Smooth muscle cell (in vitro differentiated cells): ENCODE results near the gene VAMP2. TPM values are rescaled to one million over a fixed set of nuclear protein-coding genes. Genes with fewer than 3 reads are reported as not detected.

Experiments
- DNase-seq: peaks from one replicate; lab custom pipeline; 2025; ENCODE audit not compliant: unreplicated experiment; lab: John Stamatoyannopoulos, UW
- H2AFZ ChIP-seq: fragments of 200-600 bp; sonication (generic); 2 replicates; pipeline ENCODE4 v1.6.0; 2016; ENCODE audit warnings: antibody characterized with exemption, low read depth, mild to moderate bottlenecking
- H3F3A ChIP-seq: fragments of 200-600 bp; sonication (generic); 2 replicates; pipeline ENCODE4 v1.6.0; 2017; ENCODE audit warnings: antibody characterized with exemption, low read depth
- H3K27ac ChIP-seq: fragments of 200-600 bp; sonication (generic); 2 replicates; pipeline ENCODE4 v1.5.1; 2016; ENCODE audit warnings: low read depth, mild to moderate bottlenecking
- H3K27me3 ChIP-seq: fragments of 200-600 bp; sonication (generic); 2 replicates; pipeline ENCODE4 v1.6.1; 2016; ENCODE audit warnings: low read depth, mild to moderate bottlenecking
- H3K36me3 ChIP-seq: fragments of 200-600 bp; sonication (generic); 2 replicates; pipeline ENCODE4 v1.5.1; 2016; ENCODE audit warnings: low read depth
- H3K4me1 ChIP-seq: fragments of 200-600 bp; sonication (generic); 2 replicates; pipeline ENCODE4 v1.5.1; 2016; ENCODE audit warnings: low read depth
- H3K4me2 ChIP-seq: fragments of 200-600 bp; sonication (generic); 2 replicates; pipeline ENCODE4 v1.6.0; 2016; ENCODE audit warnings: mild to moderate bottlenecking
- H3K4me3 ChIP-seq: fragments of 200-600 bp; sonication (generic); 2 replicates; pipeline ENCODE4 v1.5.1; 2016; ENCODE audit warnings: mild to moderate bottlenecking
- H3K79me2 ChIP-seq: fragments of 200-600 bp; sonication (generic); 2 replicates; pipeline ENCODE4 v1.6.0; 2016; ENCODE audit warnings: low read depth, mild to moderate bottlenecking
- H3K9ac ChIP-seq: fragments of 200-600 bp; sonication (generic); 2 replicates; pipeline ENCODE4 v1.6.0; 2016; ENCODE audit warnings: low read depth
- H3K9me3 ChIP-seq: fragments of 200-600 bp; sonication (generic); replicated peaks from 2 replicates; pipeline ENCODE4 v1.5.1; 2016; ENCODE audit warnings: low read depth
- H4K20me1 ChIP-seq: fragments of 200-600 bp; sonication (generic); 2 replicates; pipeline ENCODE4 v1.6.0; 2016; ENCODE audit warnings: low read depth
- CTCF ChIP-seq: fragments of 200-600 bp; sonication (generic); IDR thresholded peaks from 2 replicates; pipeline ENCODE4 v1.5.1; 2017; ENCODE audit warnings: borderline replicate concordance, mild to moderate bottlenecking, antibody characterized with exemption; ENCODE audit not compliant: insufficient read depth, poor library complexity, severe bottlenecking
- WGBS: methylation state at CpG from one replicate; pipeline ENCODE4 v1.1.7; 2016; ENCODE audit warnings: low lambda C conversion rate; 5-methylcytosine and 5-hydroxymethylcytosine counted together
- polyA plus RNA-seq: library from polyadenylated mRNA; unstranded; fragments of >200 nt; fragmentation: Nextera tagmentation; extraction: Ambion mirVana; gene quantifications from 2 replicates; pipeline ENCODE4 v1.2.1, GENCODE V29; 2016
- total RNA-seq: library from RNA; depleted of rRNA; stranded (reverse); fragments of >200 nt; gene quantifications from 2 replicates; pipeline ENCODE4 v1.2.3, GENCODE V29; 2014

Gene VAMP2
- total and polyA plus RNA-seq, 2 experiments from 2014 or later = 8.1 to 20.1 TPM

- Histone ChIP-seq H4K20me1 (peaks cover 74% of the 10 kb centered on the region), H2AFZ (no peak overlapping the region), H3K27ac (no peak overlapping the region), H3K79me2 (no peaks in the 10 kb centered on the region), H3K27me3 (no peaks in the 10 kb centered on the region), H3K4me1 (no peaks in the 10 kb centered on the region), H3F3A (peaks cover 16% of the 10 kb centered on the region), H3K4me3 (no peak overlapping the region), H3K9me3 (no peaks in the 10 kb centered on the region), H3K4me2 (no peak overlapping the region), H3K36me3 (no peaks in the 10 kb centered on the region), H3K9ac (no peak overlapping the region)
- DNase-seq = no peak
- 96% methylated on average over 16 of the region's 22 CpGs for WGBS
- TF ChIP-seq CTCF = no peak
Observed at GRCh38 chr17:8143581-8144400, 19.0 kb downstream of the VAMP2 start.

GRCh38 chr17:8142887-8143580, 19.7 kb downstream of the VAMP2 start:
- 95% methylated on average over 13 of the region's 15 CpGs for WGBS
- H3K79me2 ChIP-seq = no peaks in the 10 kb centered on the region
- no peak overlapping the region for H2AFZ ChIP-seq
- DNase-seq = no peak
- no peak for TF ChIP-seq CTCF
- H3K4me1 ChIP-seq = no peaks in the 10 kb centered on the region
- no peak overlapping the region for H3K4me2 ChIP-seq
- peaks cover 67% of the 10 kb centered on the region for H4K20me1 ChIP-seq
- H3F3A ChIP-seq = peaks cover 16% of the 10 kb centered on the region
- H3K27ac ChIP-seq = no peak overlapping the region
- H3K9me3 ChIP-seq = no peaks in the 10 kb centered on the region
- no peak overlapping the region for H3K9ac ChIP-seq
- H3K36me3 ChIP-seq = no peaks in the 10 kb centered on the region
- H3K4me3 ChIP-seq = no peak overlapping the region
- no peaks in the 10 kb centered on the region for H3K27me3 ChIP-seq

GRCh38 chr17:8142158-8142886, 20.4 kb downstream of the VAMP2 start:
- Histone ChIP-seq H3K36me3 (no peaks in the 10 kb centered on the region), H3K4me2 (no peak overlapping the region), H2AFZ (no peak overlapping the region), H3K27me3 (no peaks in the 10 kb centered on the region), H3K4me1 (no peaks in the 10 kb centered on the region), H3F3A (peaks cover 21% of the 10 kb centered on the region), H4K20me1 (peaks cover 60% of the 10 kb centered on the region), H3K9me3 (no peaks in the 10 kb centered on the region), H3K27ac (no peak overlapping the region), H3K79me2 (no peaks in the 10 kb centered on the region), H3K4me3 (no peak overlapping the region), H3K9ac (no peak overlapping the region)
- DNase-seq = no peak
- WGBS = 96% methylated on average over 23 of the region's 23 CpGs
- TF ChIP-seq CTCF = no peak
